Breast epithelium (tissue), 4 donors: Measurements from ENCODE around the gene COL26A1. TPM values are rescaled to one million over a fixed set of nuclear protein-coding genes. Genes with fewer than 3 reads are reported as not detected.

Experiments used
- DNase-seq, 2 donors: peaks; one replicate each; pipeline ENCODE4 v3.0.0-alpha.2; 2019; ENCODE audit warnings: low spot score in 2 of 2
- H3K27ac ChIP-seq, 2 donors: fragments of 200-600 bp; sonication (generic) in 1 of 2; one replicate each; pipeline ENCODE4 v1.5.1; 2016 to 2019; ENCODE audit warnings: mild to moderate bottlenecking in 1 of 2
- H3K27me3 ChIP-seq, 2 donors: fragments of 200-600 bp; sonication (generic) in 1 of 2; one replicate each; pipeline versions ENCODE4 v1.5.1 to v1.6.0; 2017 to 2019; ENCODE audit warnings: control low read depth in 1 of 2, mild to moderate bottlenecking in 1 of 2
- H3K36me3 ChIP-seq: fragments of 200-600 bp; one replicate; pipeline ENCODE4 v1.5.1; 2019
- H3K4me1 ChIP-seq, 2 donors: fragments of 200-600 bp; sonication (generic); one replicate each; pipeline ENCODE4 v1.5.1; 2016 to 2019; ENCODE audit warnings: control low read depth in 1 of 2
- H3K4me3 ChIP-seq, 3 donors: fragments of 200-600 bp; sonication (generic); 1 replicate in 2 of 3; 2 replicates in 1 of 3; pipeline ENCODE4 v1.5.1; 2016 to 2019; ENCODE audit warnings: mild to moderate bottlenecking in 3 of 3, moderate library complexity in 2 of 3
- H3K9me3 ChIP-seq, 2 donors: fragments of 200-600 bp; sonication (generic) in 1 of 2; one replicate each; pipeline ENCODE4 v1.5.1; 2016 to 2019; ENCODE audit warnings: control low read depth in 1 of 2
- POLR2A ChIP-seq: fragments of 450-650 bp; IDR thresholded peaks from one replicate; pipeline ENCODE4 v1.6.1; 2016; ENCODE audit warnings: antibody characterized with exemption, mild to moderate bottlenecking, moderate library complexity
- POLR2AphosphoS5 ChIP-seq, 3 donors: sonication (generic); formaldehyde crosslinking; IDR thresholded peaks; one replicate each; pipeline ENCODE4 v1.6.1; 2017; ENCODE audit warnings: antibody characterized with exemption in 3 of 3
- intact Hi-C: fragments of 100-400 bp; cut with DNase I; formaldehyde crosslinking; loops from one replicate; pipeline ENCODE4 v1.15.1; 2023; ENCODE audit warnings: low total_unique reads
- total RNA-seq, 3 donors: library from RNA; depleted of rRNA; stranded (reverse); fragments of >200 nt; gene quantifications; one replicate each; pipeline ENCODE4 v1.1.0, GENCODE V29; 2016
- TF ChIP-seq, protein P1 (sequence below), 3 donors: fragments of 450-650 bp; IDR thresholded peaks; one replicate each; pipeline ENCODE4 v1.5.1; 2016 to 2017; ENCODE audit warnings: antibody characterized with exemption in 3 of 3, mild to moderate bottlenecking in 3 of 3, moderate library complexity in 3 of 3

The COL26A1 gene
- total RNA-seq, 3 donors from 2014 or later = not detected

DNA sequence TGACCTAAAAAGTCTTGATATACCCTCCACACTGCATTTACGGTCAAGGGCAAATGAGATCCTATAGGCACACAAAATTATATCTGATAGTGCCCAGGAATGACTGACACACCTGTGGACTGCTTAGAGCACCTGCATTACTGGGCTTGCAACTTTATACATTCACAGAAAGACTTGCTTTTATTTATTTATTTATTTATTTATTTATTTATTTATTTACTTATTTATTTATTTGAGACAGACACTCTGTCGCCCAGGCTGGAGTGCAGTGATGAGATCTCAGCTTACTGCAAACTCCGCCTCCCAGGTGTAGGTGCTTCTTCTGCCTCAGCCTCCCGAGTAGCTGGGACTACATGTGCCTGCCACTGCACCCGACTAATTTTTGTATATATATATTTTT lies 34.5 kb upstream of the COL26A1 start:
- Histone ChIP-seq H3K4me1 (no peaks in the 10 kb centered on the region), H3K36me3 (no peaks in the 10 kb centered on the region), H3K27ac (no peak overlapping the region), H3K9me3 (no peaks in the 10 kb centered on the region), H3K4me3 (no peak overlapping the region), H3K27me3 (no peaks in the 10 kb centered on the region)
- no peak for TF ChIP-seq POLR2A
- TF ChIP-seq, protein P1, sequence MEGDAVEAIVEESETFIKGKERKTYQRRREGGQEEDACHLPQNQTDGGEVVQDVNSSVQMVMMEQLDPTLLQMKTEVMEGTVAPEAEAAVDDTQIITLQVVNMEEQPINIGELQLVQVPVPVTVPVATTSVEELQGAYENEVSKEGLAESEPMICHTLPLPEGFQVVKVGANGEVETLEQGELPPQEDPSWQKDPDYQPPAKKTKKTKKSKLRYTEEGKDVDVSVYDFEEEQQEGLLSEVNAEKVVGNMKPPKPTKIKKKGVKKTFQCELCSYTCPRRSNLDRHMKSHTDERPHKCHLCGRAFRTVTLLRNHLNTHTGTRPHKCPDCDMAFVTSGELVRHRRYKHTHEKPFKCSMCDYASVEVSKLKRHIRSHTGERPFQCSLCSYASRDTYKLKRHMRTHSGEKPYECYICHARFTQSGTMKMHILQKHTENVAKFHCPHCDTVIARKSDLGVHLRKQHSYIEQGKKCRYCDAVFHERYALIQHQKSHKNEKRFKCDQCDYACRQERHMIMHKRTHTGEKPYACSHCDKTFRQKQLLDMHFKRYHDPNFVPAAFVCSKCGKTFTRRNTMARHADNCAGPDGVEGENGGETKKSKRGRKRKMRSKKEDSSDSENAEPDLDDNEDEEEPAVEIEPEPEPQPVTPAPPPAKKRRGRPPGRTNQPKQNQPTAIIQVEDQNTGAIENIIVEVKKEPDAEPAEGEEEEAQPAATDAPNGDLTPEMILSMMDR (IDR thresholded peaks at IDR 0.05) = no peak
- TF ChIP-seq POLR2AphosphoS5 (IDR thresholded peaks at IDR 0.05) = no peak
- intact Hi-C loops = no loop called here
- no peak for DNase-seq

- TF ChIP-seq POLR2AphosphoS5 (IDR thresholded peaks at IDR 0.05) (no peak), POLR2A (no peak)
- TF ChIP-seq, protein P1 (IDR thresholded peaks at IDR 0.05) = no peak
- intact Hi-C loops = no loop called here
- H3K27me3 ChIP-seq = no peaks in the 10 kb centered on the region
These were observed 32.6 kb upstream of the COL26A1 start for GRCh38 chr7:101330011-101330484.

DNA sequence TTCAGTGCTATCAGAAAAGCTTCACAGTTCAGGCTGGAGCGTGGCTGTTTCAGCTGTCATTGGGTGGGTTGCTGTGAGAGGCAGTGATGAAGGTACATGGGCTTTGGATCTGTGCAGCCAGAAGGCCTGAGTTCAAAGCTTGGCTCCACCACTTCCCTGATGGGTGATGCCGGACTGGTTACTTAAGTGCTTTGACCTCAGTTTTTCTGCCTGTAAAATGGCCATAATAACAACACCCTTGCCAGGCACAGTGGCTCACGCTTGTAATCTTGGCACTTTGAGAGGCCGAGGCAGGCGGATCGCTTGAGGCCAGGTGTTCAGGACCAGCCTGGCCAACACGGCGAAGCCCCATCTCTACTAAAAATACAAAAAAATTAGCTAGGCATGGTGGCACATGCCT lies 30.6 kb upstream of the COL26A1 start:
- H3K4me1 ChIP-seq = no peaks in the 10 kb centered on the region
- no peaks in the 10 kb centered on the region for H3K27me3 ChIP-seq
- no peaks in the 10 kb centered on the region for H3K36me3 ChIP-seq
- no peak overlapping the region for H3K4me3 ChIP-seq
- H3K27ac ChIP-seq = no peak overlapping the region
- no peak for DNase-seq
- TF ChIP-seq POLR2AphosphoS5 (IDR thresholded peaks at IDR 0.05) = no peak
- TF ChIP-seq, protein P1 (IDR thresholded peaks at IDR 0.05) = no peak
- no peak for TF ChIP-seq POLR2A
- intact Hi-C loops = no loop called here
- H3K9me3 ChIP-seq = no peaks in the 10 kb centered on the region

More at GRCh38 chr7:101330011-101330484, 32.6 kb upstream of the COL26A1 start:
- no peak for DNase-seq
- H3K9me3 ChIP-seq = no peaks in the 10 kb centered on the region
- no peak overlapping the region for H3K4me3 ChIP-seq
- no peaks in the 10 kb centered on the region for H3K36me3 ChIP-seq
- H3K4me1 ChIP-seq = no peaks in the 10 kb centered on the region
- H3K27ac ChIP-seq = no peak overlapping the region

GRCh38 chr7:101333912-101334311 lies 28.8 kb upstream of the COL26A1 start:
- Histone ChIP-seq H3K36me3 (no peaks in the 10 kb centered on the region), H3K9me3 (no peaks in the 10 kb centered on the region), H3K27ac (no peak overlapping the region), H3K27me3 (no peaks in the 10 kb centered on the region), H3K4me1 (no peaks in the 10 kb centered on the region), H3K4me3 (no peak overlapping the region)
- intact Hi-C loops = no loop called here
- TF ChIP-seq, protein P1 (IDR thresholded peaks at IDR 0.05) = no peak
- TF ChIP-seq POLR2A (no peak), POLR2AphosphoS5 (IDR thresholded peaks at IDR 0.05) (no peak)
- DNase-seq = no peak

DNA sequence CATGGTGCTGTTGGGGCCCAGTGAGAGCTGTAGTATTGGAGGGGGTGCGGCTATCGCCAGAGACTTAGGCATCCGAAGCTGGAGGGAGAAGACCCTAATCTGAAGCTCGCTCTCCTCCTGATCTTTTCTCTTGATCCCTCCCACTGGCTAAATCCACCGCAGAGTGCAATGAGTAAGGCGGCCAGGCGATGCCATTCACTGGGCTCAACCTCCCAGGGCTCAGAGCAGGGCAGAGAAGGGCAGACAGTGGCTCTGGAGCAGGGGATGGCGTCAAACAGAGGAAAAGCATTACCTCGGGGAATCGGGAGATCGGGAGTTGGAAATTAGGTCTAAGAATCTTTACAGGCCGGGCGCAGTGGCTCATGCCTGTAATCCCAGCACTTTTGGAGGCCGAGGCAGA lies 22.3 kb upstream of the COL26A1 start:
- intact Hi-C loops = no loop called here
- no peak for DNase-seq
- Histone ChIP-seq H3K4me1 (no peaks in the 10 kb centered on the region), H3K4me3 (no peak overlapping the region), H3K27ac (no peak overlapping the region), H3K9me3 (no peaks in the 10 kb centered on the region), H3K36me3 (no peaks in the 10 kb centered on the region), H3K27me3 (no peaks in the 10 kb centered on the region)
- TF ChIP-seq POLR2AphosphoS5 (IDR thresholded peaks at IDR 0.05) (no peak), POLR2A (no peak)
- TF ChIP-seq, protein P1 (IDR thresholded peaks at IDR 0.05) = no peak
